Ovary (tissue), 3 donors: Measurements from ENCODE around the gene TECTB.

Experiments used
- EP300 ChIP-seq: sonication (generic); formaldehyde crosslinking; IDR thresholded peaks from one replicate; pipeline ENCODE4 v1.6.1; 2017; ENCODE audit warnings: antibody characterized with exemption
- POLR2A ChIP-seq: fragments of 450-650 bp; IDR thresholded peaks from one replicate; pipeline ENCODE4 v1.6.1; 2017; ENCODE audit warnings: antibody characterized with exemption, mild to moderate bottlenecking, moderate library complexity
- TF ChIP-seq, protein P1 (sequence below), 3 donors: fragments of 450-650 bp in 2 of 3; fragments of 200-600 bp in 1 of 3; IDR thresholded peaks; one replicate each; pipeline versions ENCODE4 v1.5.1 to v1.8.0; 2016 to 2022; ENCODE audit warnings: antibody characterized with exemption in 3 of 3, mild to moderate bottlenecking in 1 of 3
- donor health status: DM: no; HTN: no; CAD: no.

- TF ChIP-seq POLR2A (no peak), EP300 (no peak)
- TF ChIP-seq, protein P1, sequence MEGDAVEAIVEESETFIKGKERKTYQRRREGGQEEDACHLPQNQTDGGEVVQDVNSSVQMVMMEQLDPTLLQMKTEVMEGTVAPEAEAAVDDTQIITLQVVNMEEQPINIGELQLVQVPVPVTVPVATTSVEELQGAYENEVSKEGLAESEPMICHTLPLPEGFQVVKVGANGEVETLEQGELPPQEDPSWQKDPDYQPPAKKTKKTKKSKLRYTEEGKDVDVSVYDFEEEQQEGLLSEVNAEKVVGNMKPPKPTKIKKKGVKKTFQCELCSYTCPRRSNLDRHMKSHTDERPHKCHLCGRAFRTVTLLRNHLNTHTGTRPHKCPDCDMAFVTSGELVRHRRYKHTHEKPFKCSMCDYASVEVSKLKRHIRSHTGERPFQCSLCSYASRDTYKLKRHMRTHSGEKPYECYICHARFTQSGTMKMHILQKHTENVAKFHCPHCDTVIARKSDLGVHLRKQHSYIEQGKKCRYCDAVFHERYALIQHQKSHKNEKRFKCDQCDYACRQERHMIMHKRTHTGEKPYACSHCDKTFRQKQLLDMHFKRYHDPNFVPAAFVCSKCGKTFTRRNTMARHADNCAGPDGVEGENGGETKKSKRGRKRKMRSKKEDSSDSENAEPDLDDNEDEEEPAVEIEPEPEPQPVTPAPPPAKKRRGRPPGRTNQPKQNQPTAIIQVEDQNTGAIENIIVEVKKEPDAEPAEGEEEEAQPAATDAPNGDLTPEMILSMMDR (IDR thresholded peaks at IDR 0.05): no peak
Observed at GRCh38 chr10:112336556-112337201, 53.5 kb downstream of the TECTB start.
